BLaER1 treated with 17β-estradiol and CSF1 and Interleukin-3, amounts not matched to agents 10 nM and 100 nM (cell line): Measurements from ENCODE around the gene THBS1.

Experiments used
- H3K27ac ChIP-seq, 11 experiments: shearing (Covaris generic); formaldehyde crosslinking; 2 replicates each; pipeline ENCODE4 v1.8.1; 2022
- H3K27me3 ChIP-seq, 11 experiments: shearing (Covaris generic); formaldehyde crosslinking; 2 replicates each; pipeline ENCODE4 v1.8.1; 2022
- H3K36me3 ChIP-seq, 11 experiments: shearing (Covaris generic); formaldehyde crosslinking; 2 replicates each; pipeline ENCODE4 v1.8.1; 2022
- H3K4me1 ChIP-seq, 10 experiments: shearing (Covaris generic); formaldehyde crosslinking; 2 replicates each; pipeline ENCODE4 v1.8.1; 2022
- H3K4me2 ChIP-seq, 11 experiments: shearing (Covaris generic); formaldehyde crosslinking; 2 replicates each; pipeline ENCODE4 v1.8.1; 2022
- H3K4me3 ChIP-seq, 10 experiments: shearing (Covaris generic); formaldehyde crosslinking; 2 replicates each; pipeline ENCODE4 v1.8.1; 2022
- H3K9ac ChIP-seq, 11 experiments: shearing (Covaris generic); formaldehyde crosslinking; 2 replicates each; pipeline ENCODE4 v1.8.1; 2022
- H3K9me3 ChIP-seq, 11 experiments: shearing (Covaris generic); formaldehyde crosslinking; replicated peaks in 1 of 11; 2 replicates each; pipeline ENCODE4 v1.8.1; 2022
- H4K20me1 ChIP-seq, 11 experiments: shearing (Covaris generic); formaldehyde crosslinking; 2 replicates each; pipeline ENCODE4 v1.8.1; 2022
- Cebpa-rat ChIP-seq, 11 experiments: shearing (Covaris generic); IDR thresholded peaks; 2 replicates each; pipeline ENCODE4 v1.8.1; 2022

THBS1 gene

DNA sequence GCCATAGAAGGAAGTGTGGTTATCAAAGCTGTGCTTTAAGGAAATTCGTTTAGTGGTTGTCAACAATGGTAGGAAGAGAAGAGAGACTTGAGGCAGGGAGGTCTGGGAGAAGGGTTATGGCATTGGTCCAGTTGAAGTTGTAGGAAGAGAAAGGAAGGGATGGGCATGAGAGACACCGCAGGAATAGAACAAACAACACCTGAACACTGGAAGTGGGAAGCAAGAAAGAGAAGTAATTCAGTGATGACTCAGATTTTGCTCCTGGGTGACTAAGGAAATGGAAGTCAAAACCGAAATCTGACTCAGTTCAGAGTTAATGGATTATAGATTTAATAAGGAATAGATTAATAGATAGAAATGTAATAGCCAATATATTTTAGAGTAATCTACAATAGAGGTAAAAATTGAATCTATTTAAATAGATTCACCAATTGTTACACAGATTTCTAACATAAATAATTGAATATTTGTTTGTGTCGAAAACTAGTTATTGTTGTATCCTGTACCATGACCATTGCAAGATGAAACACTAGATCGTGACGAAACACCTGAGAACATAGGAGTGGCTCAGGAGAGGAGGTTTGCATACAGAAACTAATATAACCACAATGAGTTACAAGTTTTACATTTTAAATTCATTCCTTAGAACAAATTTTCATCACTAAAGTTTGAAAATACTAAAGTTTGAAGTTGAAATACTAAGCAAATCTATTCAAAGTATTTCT is 36.0 kb downstream of the THBS1 start:
- H3K27me3 ChIP-seq = no peaks in the 10 kb centered on the region
- no peaks in the 10 kb centered on the region for H4K20me1 ChIP-seq
- no peak overlapping the region for H3K9ac ChIP-seq
- no peak overlapping the region for H3K27ac ChIP-seq
- peak overlapping the region in 2 of 11 experiments; percentile 7 to 32; a peak in 1 of 22 replicates for H3K4me2 ChIP-seq
- H3K4me3 ChIP-seq = no peak overlapping the region
- H3K36me3 ChIP-seq = no peaks in the 10 kb centered on the region
- H3K4me1 ChIP-seq = peaks cover 0 to 27% (median 0%) of the 10 kb centered on the region in 10 experiments; a peak in 7 of 20 replicates
- peaks cover 0 to 19% (median 3%) of the 10 kb centered on the region in 11 experiments; a peak in 13 of 22 replicates for H3K9me3 ChIP-seq
- TF ChIP-seq Cebpa-rat (IDR thresholded peaks at IDR 0.05) = no peak

DNA sequence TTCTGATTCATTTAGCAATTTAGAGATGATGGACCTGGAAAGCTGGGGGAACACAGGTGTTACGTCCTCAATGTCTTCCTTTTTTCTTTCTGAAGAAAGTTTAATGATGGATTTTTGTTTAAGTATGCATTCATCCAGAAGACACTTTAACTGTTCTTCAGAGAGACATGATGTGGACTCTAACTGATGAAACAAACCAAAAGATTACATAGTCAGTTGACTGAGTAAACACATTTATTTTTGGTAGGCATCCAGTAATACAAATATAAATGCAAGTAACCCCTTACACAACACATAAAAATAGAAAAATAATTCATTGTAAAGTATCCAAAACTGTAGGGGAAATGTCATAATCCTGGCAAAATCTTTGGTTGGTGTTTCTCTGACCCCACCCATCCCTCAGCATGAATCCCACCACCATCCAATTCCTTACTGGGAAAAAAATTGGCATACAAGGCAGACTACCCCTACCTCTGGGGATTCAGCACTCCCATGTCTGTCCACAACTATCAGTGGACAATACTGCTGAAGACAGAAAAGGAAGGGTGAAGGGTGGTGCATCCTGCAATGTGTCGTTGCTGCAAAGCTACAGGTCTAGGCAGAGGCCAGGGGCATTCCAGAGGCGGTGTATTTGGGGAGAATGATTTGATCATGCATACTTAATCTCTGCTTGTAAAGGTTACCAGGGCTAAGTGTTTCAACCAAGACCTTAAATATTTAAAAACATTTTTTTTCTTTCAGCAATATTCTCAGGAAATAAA is 37.4 kb downstream of the THBS1 start:
- no peak overlapping the region for H3K27ac ChIP-seq
- no peaks in the 10 kb centered on the region for H3K27me3 ChIP-seq
- no peak overlapping the region for H3K4me3 ChIP-seq
- no peak overlapping the region for H3K9ac ChIP-seq
- peaks cover 4 to 32% (median 8%) of the 10 kb centered on the region in 10 experiments for H3K4me1 ChIP-seq
- no peaks in the 10 kb centered on the region for H4K20me1 ChIP-seq
- no peak overlapping the region for H3K4me2 ChIP-seq
- H3K9me3 ChIP-seq = peaks cover 0 to 10% (median 0%) of the 10 kb centered on the region in 11 experiments; a peak in 8 of 22 replicates
- no peaks in the 10 kb centered on the region for H3K36me3 ChIP-seq
- TF ChIP-seq Cebpa-rat (IDR thresholded peaks at IDR 0.05) = no peak

DNA sequence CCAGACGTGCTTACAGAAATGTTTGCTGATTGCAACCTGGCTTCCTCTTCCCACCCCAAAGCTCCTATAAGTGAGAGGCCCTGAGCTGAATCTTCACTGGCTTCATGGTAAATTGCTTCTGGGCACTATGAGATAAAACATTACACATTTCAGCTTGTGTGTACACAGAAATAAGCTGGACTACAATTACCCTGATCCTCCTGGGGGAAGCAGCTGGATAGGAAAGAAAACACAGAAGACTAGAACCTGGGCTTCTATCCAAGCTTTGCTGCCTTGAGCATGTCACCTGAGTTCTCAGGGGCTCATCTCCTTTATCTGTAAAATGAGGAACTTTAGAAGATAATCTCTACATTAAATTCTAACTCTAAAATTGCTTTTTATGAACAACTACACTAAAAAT is 40.3 kb downstream of the THBS1 start:
- Histone ChIP-seq H3K27ac (no peak overlapping the region), H4K20me1 (no peaks in the 10 kb centered on the region), H3K4me1 (peaks cover 29 to 48% (median 35%) of the 10 kb centered on the region in 10 experiments), H3K9ac (no peak overlapping the region), H3K4me3 (no peak overlapping the region), H3K36me3 (no peaks in the 10 kb centered on the region), H3K9me3 (peaks cover 0 to 11% (median 3%) of the 10 kb centered on the region in 11 experiments; a peak in 17 of 22 replicates), H3K27me3 (no peaks in the 10 kb centered on the region), H3K4me2 (no peak overlapping the region)
- TF ChIP-seq Cebpa-rat (IDR thresholded peaks at IDR 0.05) = no peak

DNA sequence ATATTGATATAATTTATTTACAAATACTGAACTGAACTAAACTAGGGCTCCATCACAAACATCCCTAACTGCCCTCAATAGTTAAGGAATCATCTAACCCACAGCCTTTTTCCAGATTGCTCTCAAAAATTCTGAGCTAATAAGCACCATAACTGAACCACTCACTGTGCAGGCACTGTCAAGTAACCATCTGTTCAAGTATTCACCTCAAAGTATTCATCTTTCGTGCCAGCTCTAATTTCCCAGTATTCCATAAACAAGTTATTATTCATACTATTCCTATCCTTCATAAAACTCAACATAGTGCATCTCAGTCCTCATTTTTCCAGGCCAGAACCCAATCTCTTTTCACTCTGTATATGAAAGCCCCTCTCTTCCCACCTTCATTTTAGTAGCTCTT is 41.1 kb downstream of the THBS1 start:
- Histone ChIP-seq H3K4me1 (peaks cover 29 to 46% (median 35%) of the 10 kb centered on the region in 10 experiments), H3K27me3 (no peaks in the 10 kb centered on the region), H3K9ac (no peak overlapping the region), H3K4me2 (no peak overlapping the region), H3K4me3 (no peak overlapping the region), H3K36me3 (no peaks in the 10 kb centered on the region), H3K9me3 (peaks cover 0 to 18% (median 11%) of the 10 kb centered on the region in 11 experiments; a peak in 17 of 22 replicates), H4K20me1 (no peaks in the 10 kb centered on the region), H3K27ac (no peak overlapping the region)
- TF ChIP-seq Cebpa-rat (IDR thresholded peaks at IDR 0.05) = no peak

DNA sequence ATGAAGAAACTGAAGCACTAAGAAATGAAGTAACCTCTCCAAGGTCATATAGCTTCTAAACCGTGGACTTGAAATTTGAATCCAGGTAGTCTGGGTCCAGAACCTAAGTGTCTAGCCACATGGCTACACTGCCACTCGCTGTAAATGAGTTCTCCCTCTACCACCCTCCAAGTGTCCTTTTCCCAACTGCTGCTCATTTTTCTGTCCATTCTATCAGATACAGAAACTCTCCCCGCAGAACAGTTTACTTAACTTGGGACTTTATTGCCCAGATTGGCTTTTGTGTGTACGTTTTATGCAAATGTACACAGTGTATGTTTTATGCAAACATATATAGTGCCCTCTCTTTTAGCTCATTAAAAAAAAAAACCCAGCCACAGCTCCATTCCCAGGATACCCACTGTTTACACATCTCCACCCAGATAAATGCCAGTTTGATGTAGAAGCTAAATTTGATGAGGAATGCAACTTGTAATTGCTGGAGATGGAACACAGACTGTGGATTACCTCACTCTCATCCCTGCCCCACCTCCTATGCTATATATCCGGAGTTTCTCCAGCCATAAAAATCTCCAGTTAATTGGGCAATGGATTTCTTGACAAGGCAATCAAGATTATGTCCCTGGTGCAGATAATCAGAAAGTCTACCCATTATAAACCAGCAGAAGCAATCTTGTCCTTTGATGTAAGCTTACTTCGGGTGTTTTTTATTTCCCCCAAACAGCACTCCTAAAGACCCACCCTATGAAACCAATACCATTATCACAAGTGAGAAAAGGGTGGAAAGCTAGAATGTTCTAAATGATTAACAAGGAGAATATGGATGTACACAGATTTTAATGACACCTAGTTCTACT is 42.0 kb downstream of the THBS1 start:
- Histone ChIP-seq H3K4me1 (peaks cover 29 to 51% (median 35%) of the 10 kb centered on the region in 10 experiments), H3K4me2 (peak overlapping the region; percentile 58 to 89 (median 79); a peak in 21 of 22 replicates), H4K20me1 (no peaks in the 10 kb centered on the region), H3K27me3 (no peaks in the 10 kb centered on the region), H3K36me3 (no peaks in the 10 kb centered on the region), H3K9me3 (peaks cover 0 to 20% (median 13%) of the 10 kb centered on the region in 11 experiments; a peak in 17 of 22 replicates), H3K9ac (no peak overlapping the region), H3K4me3 (no peak overlapping the region), H3K27ac (peak overlapping the region in 5 of 11 experiments; percentile 68 to 90 (median 85); a peak in 10 of 22 replicates)
- TF ChIP-seq Cebpa-rat (IDR thresholded peaks at IDR 0.05) = no peak

DNA sequence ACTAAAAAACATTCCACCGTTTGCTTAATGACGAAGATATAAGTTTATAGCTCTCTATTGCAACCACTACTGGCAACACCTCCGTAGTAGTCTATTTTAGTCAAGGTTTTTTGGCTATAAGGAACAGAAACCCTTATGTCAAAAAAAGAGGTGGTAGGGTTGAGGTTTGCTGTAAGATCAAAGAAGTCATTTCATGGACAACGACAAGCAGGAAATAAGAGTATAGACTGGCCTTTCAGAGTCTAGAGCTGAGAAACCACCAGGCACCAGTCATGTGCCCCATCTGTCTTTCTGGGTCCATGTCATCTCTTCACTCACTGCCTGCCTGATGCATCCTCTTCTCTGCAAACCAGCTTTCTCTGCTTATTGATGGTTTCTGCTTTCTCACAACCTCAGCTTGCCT is 42.7 kb downstream of the THBS1 start:
- no peak overlapping the region for H3K4me3 ChIP-seq
- peaks cover 29 to 54% (median 37%) of the 10 kb centered on the region in 10 experiments for H3K4me1 ChIP-seq
- peak overlapping the region in 8 of 11 experiments; percentile 49 to 90 (median 74); a peak in 14 of 22 replicates for H3K27ac ChIP-seq
- H3K36me3 ChIP-seq = no peaks in the 10 kb centered on the region
- H3K4me2 ChIP-seq = peak overlapping the region; percentile 58 to 89 (median 79)
- peaks cover 0 to 20% (median 13%) of the 10 kb centered on the region in 11 experiments; a peak in 17 of 22 replicates for H3K9me3 ChIP-seq
- TF ChIP-seq Cebpa-rat (IDR thresholded peaks at IDR 0.05) = no peak
- peak overlapping the region in 4 of 11 experiments; percentile 7 to 65 (median 40); a peak in 2 of 22 replicates for H3K9ac ChIP-seq
- no peaks in the 10 kb centered on the region for H4K20me1 ChIP-seq
- H3K27me3 ChIP-seq = no peaks in the 10 kb centered on the region

DNA sequence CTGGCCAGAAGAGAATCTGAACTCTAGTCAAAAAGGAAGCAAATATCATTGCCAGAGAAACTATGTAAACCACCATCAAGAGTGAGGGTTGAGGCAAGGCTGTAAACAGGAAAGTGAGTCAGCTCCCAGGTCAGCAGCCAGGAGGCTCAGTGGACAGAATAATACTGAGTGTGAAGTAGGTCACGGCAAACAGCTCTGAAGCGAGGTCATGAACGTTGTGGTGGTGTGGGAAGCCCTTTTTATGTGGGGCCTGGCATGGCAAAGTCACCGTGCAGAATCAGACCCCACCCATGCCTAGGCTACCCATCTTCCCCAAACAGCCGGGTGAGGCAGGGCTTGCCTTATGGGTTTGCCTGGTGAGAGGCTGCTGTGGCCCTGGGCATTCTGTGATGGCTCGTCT is 43.9 kb downstream of the THBS1 start:
- Histone ChIP-seq H3K4me1 (peaks cover 40 to 66% (median 50%) of the 10 kb centered on the region in 10 experiments), H3K36me3 (no peaks in the 10 kb centered on the region), H3K4me2 (peak overlapping the region; percentile 58 to 89 (median 79)), H3K9me3 (peaks cover 0 to 20% (median 13%) of the 10 kb centered on the region in 11 experiments; a peak in 17 of 22 replicates), H3K9ac (peak overlapping the region in 7 of 11 experiments; percentile 17 to 71 (median 64); a peak in 12 of 22 replicates), H3K27ac (peak overlapping the region in 10 of 11 experiments; percentile 31 to 90 (median 66); a peak in 18 of 22 replicates), H4K20me1 (no peaks in the 10 kb centered on the region), H3K4me3 (peak overlapping the region in 2 of 10 experiments; percentile 14 to 27; a peak in 2 of 20 replicates), H3K27me3 (no peaks in the 10 kb centered on the region)
- no peak for TF ChIP-seq Cebpa-rat (IDR thresholded peaks at IDR 0.05)

DNA sequence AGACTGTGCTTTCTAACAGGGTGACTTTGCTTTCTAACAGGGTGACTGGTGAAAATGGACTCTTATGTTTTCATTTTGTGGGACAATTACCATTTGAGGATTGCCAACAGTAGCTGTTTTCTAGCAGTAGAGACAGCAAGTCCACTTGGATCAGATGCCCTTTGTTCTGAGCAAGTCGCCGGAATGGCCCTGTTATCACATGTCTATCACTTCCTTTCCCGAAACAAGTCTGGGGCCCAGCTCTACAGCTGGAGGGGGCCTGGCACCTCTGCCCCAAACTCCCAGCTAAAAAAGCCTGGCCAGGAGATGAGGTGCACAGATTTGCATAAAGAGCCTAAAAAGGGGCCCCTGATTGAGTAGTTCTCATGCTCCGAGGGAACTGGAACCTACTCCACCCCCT is 44.6 kb downstream of the THBS1 start:
- Histone ChIP-seq H4K20me1 (no peaks in the 10 kb centered on the region), H3K9me3 (peaks cover 0 to 19% (median 13%) of the 10 kb centered on the region in 11 experiments; a peak in 17 of 22 replicates), H3K4me1 (peaks cover 42 to 73% (median 50%) of the 10 kb centered on the region in 10 experiments), H3K9ac (peak overlapping the region in 7 of 11 experiments; percentile 9 to 71 (median 64); a peak in 8 of 22 replicates), H3K27me3 (no peaks in the 10 kb centered on the region), H3K36me3 (no peaks in the 10 kb centered on the region), H3K4me2 (peak overlapping the region; percentile 58 to 89 (median 79); a peak in 21 of 22 replicates), H3K4me3 (no peak overlapping the region), H3K27ac (peak overlapping the region in 9 of 11 experiments; percentile 43 to 90 (median 68); a peak in 17 of 22 replicates)
- no peak for TF ChIP-seq Cebpa-rat (IDR thresholded peaks at IDR 0.05)
